ENCODE results near the gene CNFN. TPM values are rescaled to one million over a fixed set of nuclear protein-coding genes. Genes with fewer than 3 reads are reported as not detected.
A peak's percentile ranks its signal among the peaks of the same experiment; 100 is the strongest.

Gene CNFN
- not detected for total RNA-seq

- Histone ChIP-seq H3K4me1 (ENCODE audit: insufficient read depth, low read length) (peaks cover 13% of the 10 kb centered on the region), H3K9me3 (ENCODE audit: low read depth, low read length) (no peaks in the 10 kb centered on the region), H3K4me3 (ENCODE audit: low read length) (no peak within 1 kb of the TSS), H3K27me3 (ENCODE audit: insufficient read depth, low read length) (peaks cover 4% of the 10 kb centered on the region)
These were observed at the start of gene CNFN for GRCh38 chr19:42389899-42390298. CNFN (minus strand) TSS chr19:42390297; CDS start chr19:42389037, 1,260 bp downstream.

- Histone ChIP-seq H3K27me3 (ENCODE audit: insufficient read depth, low read length) (no peaks in the 10 kb centered on the region), H3K4me3 (ENCODE audit: low read length) (no peak overlapping the region), H3K9me3 (ENCODE audit: low read depth, low read length) (no peaks in the 10 kb centered on the region), H3K4me1 (ENCODE audit: insufficient read depth, low read length) (peaks cover 9% of the 10 kb centered on the region)
These were observed 45.9 kb upstream of the CNFN start for GRCh38 chr19:42436006-42436405.

- H3K4me3 ChIP-seq (ENCODE audit: low read length): no peak overlapping the region
- H3K4me1 ChIP-seq (ENCODE audit: insufficient read depth, low read length): peaks cover 2% of the 10 kb centered on the region
- H3K9me3 ChIP-seq (ENCODE audit: low read depth, low read length): no peaks in the 10 kb centered on the region
- H3K27me3 ChIP-seq (ENCODE audit: insufficient read depth, low read length): no peaks in the 10 kb centered on the region
These were observed 45.2 kb upstream of the CNFN start for GRCh38 chr19:42435316-42435715.

- no peaks in the 10 kb centered on the region for H3K27me3 ChIP-seq (ENCODE audit: insufficient read depth, low read length)
- H3K9me3 ChIP-seq (ENCODE audit: low read depth, low read length): no peaks in the 10 kb centered on the region
- H3K4me1 ChIP-seq (ENCODE audit: insufficient read depth, low read length): no peaks in the 10 kb centered on the region
- no peak overlapping the region for H3K4me3 ChIP-seq (ENCODE audit: low read length)
These were observed 43.6 kb upstream of the CNFN start for GRCh38 chr19:42433503-42434260.

GRCh38 chr19:42431486-42431885 lies 41.4 kb upstream of the CNFN start:
- no peaks in the 10 kb centered on the region for H3K9me3 ChIP-seq (ENCODE audit: low read depth, low read length)
- no peak overlapping the region for H3K4me3 ChIP-seq (ENCODE audit: low read length)
- H3K27me3 ChIP-seq (ENCODE audit: insufficient read depth, low read length): no peaks in the 10 kb centered on the region
- H3K4me1 ChIP-seq (ENCODE audit: insufficient read depth, low read length): no peaks in the 10 kb centered on the region

- Histone ChIP-seq H3K9me3 (ENCODE audit: low read depth, low read length) (no peaks in the 10 kb centered on the region), H3K27me3 (ENCODE audit: insufficient read depth, low read length) (no peaks in the 10 kb centered on the region), H3K4me1 (ENCODE audit: insufficient read depth, low read length) (peaks cover 8% of the 10 kb centered on the region), H3K4me3 (ENCODE audit: low read length) (no peak overlapping the region)
These were observed 38.6 kb upstream of the CNFN start for GRCh38 chr19:42428676-42429075.

- Histone ChIP-seq H3K9me3 (ENCODE audit: low read depth, low read length) (no peaks in the 10 kb centered on the region), H3K4me1 (ENCODE audit: insufficient read depth, low read length) (peaks cover 20% of the 10 kb centered on the region), H3K4me3 (ENCODE audit: low read length) (no peak within 1 kb of the TSS), H3K27me3 (ENCODE audit: insufficient read depth, low read length) (no peaks in the 10 kb centered on the region)
These were observed 37.2 kb upstream of the CNFN start, which contains the start of gene LIPE for GRCh38 chr19:42427313-42427712. LIPE (minus strand) TSS chr19:42427388; CDS start chr19:42427149, 239 bp downstream.

GRCh38 chr19:42426643-42427042 lies 36.5 kb upstream of the CNFN start:
- H3K27me3 ChIP-seq (ENCODE audit: insufficient read depth, low read length): no peaks in the 10 kb centered on the region
- no peak overlapping the region for H3K4me3 ChIP-seq (ENCODE audit: low read length)
- peaks cover 27% of the 10 kb centered on the region for H3K4me1 ChIP-seq (ENCODE audit: insufficient read depth, low read length)
- no peaks in the 10 kb centered on the region for H3K9me3 ChIP-seq (ENCODE audit: low read depth, low read length)

- Histone ChIP-seq H3K4me3 (ENCODE audit: low read length) (no peak overlapping the region), H3K9me3 (ENCODE audit: low read depth, low read length) (no peaks in the 10 kb centered on the region), H3K27me3 (ENCODE audit: insufficient read depth, low read length) (no peaks in the 10 kb centered on the region), H3K4me1 (ENCODE audit: insufficient read depth, low read length) (peaks cover 41% of the 10 kb centered on the region)
These were observed 34.6 kb upstream of the CNFN start for GRCh38 chr19:42424712-42425131.

- H3K9me3 ChIP-seq (ENCODE audit: low read depth, low read length): no peaks in the 10 kb centered on the region
- no peaks in the 10 kb centered on the region for H3K27me3 ChIP-seq (ENCODE audit: insufficient read depth, low read length)
These were observed 34.2 kb upstream of the CNFN start for GRCh38 chr19:42424345-42424707.

GRCh38 chr19:42423462-42424344 lies 33.6 kb upstream of the CNFN start:
- Histone ChIP-seq H3K9me3 (ENCODE audit: low read depth, low read length) (no peaks in the 10 kb centered on the region), H3K4me3 (ENCODE audit: low read length) (peak overlapping the region; percentile 71), H3K27me3 (ENCODE audit: insufficient read depth, low read length) (no peaks in the 10 kb centered on the region), H3K4me1 (ENCODE audit: insufficient read depth, low read length) (peaks cover 41% of the 10 kb centered on the region)

More at GRCh38 chr19:42424345-42424707, 34.2 kb upstream of the CNFN start:
- peaks cover 41% of the 10 kb centered on the region for H3K4me1 ChIP-seq (ENCODE audit: insufficient read depth, low read length)
- H3K4me3 ChIP-seq (ENCODE audit: low read length): no peak overlapping the region

GRCh38 chr19:42422901-42423461 lies 32.9 kb upstream of the CNFN start:
- H3K9me3 ChIP-seq (ENCODE audit: low read depth, low read length): no peaks in the 10 kb centered on the region
- H3K27me3 ChIP-seq (ENCODE audit: insufficient read depth, low read length): no peaks in the 10 kb centered on the region
- peak overlapping the region; percentile 71 for H3K4me3 ChIP-seq (ENCODE audit: low read length)
- H3K4me1 ChIP-seq (ENCODE audit: insufficient read depth, low read length): peaks cover 41% of the 10 kb centered on the region

- peaks cover 41% of the 10 kb centered on the region for H3K4me1 ChIP-seq (ENCODE audit: insufficient read depth, low read length)
- H3K27me3 ChIP-seq (ENCODE audit: insufficient read depth, low read length): no peaks in the 10 kb centered on the region
- peak overlapping the region; percentile 71 for H3K4me3 ChIP-seq (ENCODE audit: low read length)
- H3K9me3 ChIP-seq (ENCODE audit: low read depth, low read length): no peaks in the 10 kb centered on the region
These were observed 32.2 kb upstream of the CNFN start for GRCh38 chr19:42422092-42422900.

GRCh38 chr19:42421591-42422031 lies 31.5 kb upstream of the CNFN start:
- Histone ChIP-seq H3K9me3 (ENCODE audit: low read depth, low read length) (no peaks in the 10 kb centered on the region), H3K4me1 (ENCODE audit: insufficient read depth, low read length) (peaks cover 41% of the 10 kb centered on the region), H3K27me3 (ENCODE audit: insufficient read depth, low read length) (no peaks in the 10 kb centered on the region), H3K4me3 (ENCODE audit: low read length) (no peak overlapping the region)

Measured in mononuclear cell (primary cell).